ENCODE results near the gene THYN1. TPM values are rescaled to one million over a fixed set of nuclear protein-coding genes. Genes with fewer than 3 reads are reported as not detected.
A peak's percentile ranks its signal among the peaks of the same experiment; 100 is the strongest.

The THYN1 gene
- total RNA-seq, 1 donor from 2014 or later = 33.9 TPM

DNA sequence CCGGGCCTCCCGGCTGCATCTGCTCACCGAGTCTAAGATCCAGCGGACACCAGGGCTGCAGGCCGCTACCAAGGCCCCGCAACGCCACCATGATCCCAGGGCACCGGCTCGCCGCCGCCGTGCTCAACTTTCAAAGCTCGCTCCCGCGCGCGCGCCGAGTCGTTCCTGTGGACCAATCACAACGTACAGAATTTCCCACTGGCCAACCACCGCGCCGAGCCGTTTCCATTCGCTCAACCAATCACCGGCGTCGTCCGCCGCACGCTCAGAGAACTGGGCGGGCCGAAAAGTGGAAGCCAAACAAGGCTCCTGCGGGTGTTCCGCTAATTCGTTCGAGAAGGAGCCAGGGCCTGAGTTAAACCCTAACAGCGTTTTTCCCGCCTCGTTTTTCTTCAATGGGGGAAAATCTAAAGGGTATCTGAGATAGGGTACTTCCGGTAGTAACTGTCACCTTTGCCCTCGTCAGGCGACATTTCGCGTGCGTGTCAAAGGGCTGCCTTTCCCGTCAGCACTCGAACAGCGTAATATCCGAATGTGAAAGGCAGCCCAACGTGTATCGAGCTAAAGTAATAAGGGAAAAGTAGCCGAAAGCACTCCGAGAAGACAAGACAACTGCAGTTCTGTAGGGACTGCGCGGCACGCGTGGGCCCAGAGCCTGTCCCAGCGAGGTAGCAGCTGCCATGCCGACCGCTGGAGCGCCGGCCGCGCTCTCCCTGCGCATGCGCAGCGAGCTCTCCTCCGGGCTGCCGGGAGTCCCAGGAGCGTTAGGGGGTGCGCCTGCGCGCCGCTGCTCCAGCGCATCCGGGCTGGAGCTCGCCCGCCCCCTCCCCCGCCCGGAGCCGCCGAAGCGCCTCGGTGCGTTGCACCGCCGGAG, 29.1 kb downstream of the THYN1 start, which contains the start of the genes NCAPD3 and VPS26B:
Gene NCAPD3 (minus strand): TSS at position 132 of the 874 bp plus-strand sequence. CDS start 41 bp downstream, at position 91.
Gene VPS26B (plus strand): TSS at position 836 of the 874 bp plus-strand sequence. CDS start 452 bp downstream, outside the sequence.
- peak within 1 kb of the TSS; percentile 91 for H3K4me3 Mint-ChIP-seq (ENCODE audit: unreplicated experiment)
- H3K9me3 Mint-ChIP-seq (ENCODE audit: unreplicated experiment) = no peaks in the 10 kb centered on the region

GRCh38 chr11:134223121-134223520, 30.0 kb downstream of the THYN1 start:
- H3K9me3 Mint-ChIP-seq (ENCODE audit: unreplicated experiment) = no peaks in the 10 kb centered on the region
- peaks cover 12% of the 10 kb centered on the region for H3K36me3 Mint-ChIP-seq (ENCODE audit: unreplicated experiment)
- peak overlapping the region; percentile 48 for H3K27ac Mint-ChIP-seq (ENCODE audit: unreplicated experiment)
- no peak for DNase-seq (ENCODE audit: extremely low spot score, unreplicated experiment)
- H3K27me3 Mint-ChIP-seq (ENCODE audit: unreplicated experiment) = no peaks in the 10 kb centered on the region
- peak overlapping the region; percentile 91 for H3K4me3 Mint-ChIP-seq (ENCODE audit: unreplicated experiment)
- peaks cover 37% of the 10 kb centered on the region for H3K4me1 Mint-ChIP-seq (ENCODE audit: unreplicated experiment)
- TF ChIP-seq CTCF (IDR thresholded peaks at IDR 0.05) = no peak

More for the DNA sequence above, 29.1 kb downstream of the THYN1 start, which contains the start of the genes NCAPD3 and VPS26B:
- Mint-ChIP-seq H3K27ac (ENCODE audit: unreplicated experiment) (peak within 1 kb of the TSS; percentile 97), H3K36me3 (ENCODE audit: unreplicated experiment) (peaks cover 7% of the 10 kb centered on the region), H3K4me1 (ENCODE audit: unreplicated experiment) (peaks cover 37% of the 10 kb centered on the region), H3K27me3 (ENCODE audit: unreplicated experiment) (no peaks in the 10 kb centered on the region)
- DNase-seq (ENCODE audit: extremely low spot score, unreplicated experiment) = peak; percentile 99
- TF ChIP-seq CTCF (IDR thresholded peaks at IDR 0.05) = no peak

DNA sequence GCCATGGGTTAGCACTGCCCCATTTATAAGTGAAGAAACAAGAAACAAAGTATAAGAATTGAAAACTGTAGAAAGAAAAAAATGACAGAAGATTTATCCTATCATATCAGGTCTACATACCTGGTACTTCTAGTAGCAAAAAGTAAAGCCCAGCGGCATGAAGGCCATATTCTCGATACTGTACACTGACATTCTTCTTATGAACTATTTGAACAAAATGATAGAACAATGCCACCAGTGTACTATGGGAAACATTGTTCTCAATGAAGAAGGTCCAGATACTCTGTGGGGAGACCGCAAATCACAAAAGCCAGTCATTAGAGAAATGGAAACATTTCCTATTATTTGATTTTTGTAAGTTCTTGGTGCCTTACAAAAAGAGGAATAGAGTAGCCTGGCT, 36.3 kb downstream of the THYN1 start:
- Mint-ChIP-seq H3K36me3 (ENCODE audit: unreplicated experiment) (peaks cover 19% of the 10 kb centered on the region), H3K27ac (ENCODE audit: unreplicated experiment) (no peak overlapping the region), H3K4me1 (ENCODE audit: unreplicated experiment) (no peaks in the 10 kb centered on the region), H3K9me3 (ENCODE audit: unreplicated experiment) (no peaks in the 10 kb centered on the region), H3K4me3 (ENCODE audit: unreplicated experiment) (no peak overlapping the region), H3K27me3 (ENCODE audit: unreplicated experiment) (no peaks in the 10 kb centered on the region)
- TF ChIP-seq CTCF (IDR thresholded peaks at IDR 0.05) = no peak
- no peak for DNase-seq (ENCODE audit: extremely low spot score, unreplicated experiment)

GRCh38 chr11:134215836-134216235, 37.3 kb downstream of the THYN1 start:
- H3K27ac Mint-ChIP-seq (ENCODE audit: unreplicated experiment) = no peak overlapping the region
- H3K4me1 Mint-ChIP-seq (ENCODE audit: unreplicated experiment) = no peaks in the 10 kb centered on the region
- H3K4me3 Mint-ChIP-seq (ENCODE audit: unreplicated experiment) = no peak overlapping the region
- peaks cover 23% of the 10 kb centered on the region for H3K36me3 Mint-ChIP-seq (ENCODE audit: unreplicated experiment)
- no peaks in the 10 kb centered on the region for H3K9me3 Mint-ChIP-seq (ENCODE audit: unreplicated experiment)
- no peaks in the 10 kb centered on the region for H3K27me3 Mint-ChIP-seq (ENCODE audit: unreplicated experiment)
- no peak for DNase-seq (ENCODE audit: extremely low spot score, unreplicated experiment)
- TF ChIP-seq CTCF (IDR thresholded peaks at IDR 0.05) = no peak

DNA sequence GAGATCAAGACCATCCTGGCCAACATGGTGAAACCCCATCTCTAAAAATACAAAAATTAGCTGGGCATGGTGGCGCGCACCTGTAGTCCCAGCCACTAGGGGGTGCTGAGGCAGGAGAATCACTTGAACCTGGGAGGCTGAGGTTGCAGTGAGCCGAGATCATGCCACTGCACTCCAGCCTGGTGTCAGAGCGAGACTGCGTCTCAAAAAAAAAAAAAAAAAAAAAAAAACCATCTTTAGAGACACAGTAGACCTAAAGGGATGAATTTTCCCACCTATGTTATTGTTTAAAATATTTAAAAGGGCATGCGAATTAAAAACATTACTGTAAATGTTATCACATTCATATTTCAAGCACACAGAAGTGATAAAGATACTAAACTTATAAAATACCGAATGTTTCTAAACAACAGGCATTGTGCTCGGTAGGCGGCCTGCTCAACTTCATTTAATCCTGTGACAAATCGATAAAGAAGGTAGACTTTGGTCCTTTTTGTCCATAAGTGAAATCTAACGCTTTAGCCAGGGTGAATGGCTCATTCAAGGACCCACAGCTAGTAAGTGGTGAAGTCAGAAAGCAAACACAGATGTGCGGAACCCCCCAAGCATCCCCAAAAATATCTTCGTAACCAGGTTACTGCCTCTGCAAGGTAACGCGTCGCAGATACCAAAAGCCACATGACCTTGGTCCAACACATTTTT, 45.5 kb downstream of the THYN1 start:
- no peak for DNase-seq (ENCODE audit: extremely low spot score, unreplicated experiment)
- Mint-ChIP-seq H3K27me3 (ENCODE audit: unreplicated experiment) (no peaks in the 10 kb centered on the region), H3K4me1 (ENCODE audit: unreplicated experiment) (no peaks in the 10 kb centered on the region), H3K36me3 (ENCODE audit: unreplicated experiment) (peaks cover 34% of the 10 kb centered on the region), H3K4me3 (ENCODE audit: unreplicated experiment) (no peak overlapping the region), H3K27ac (ENCODE audit: unreplicated experiment) (no peak overlapping the region), H3K9me3 (ENCODE audit: unreplicated experiment) (no peaks in the 10 kb centered on the region)
- peak; percentile 77 for TF ChIP-seq CTCF (IDR thresholded peaks at IDR 0.05)

Measured in osteocyte (in vitro differentiated cells).